Colonic mucosa (tissue), 4 donors: ENCODE data around the gene ZCCHC8. TPM values are rescaled to one million over a fixed set of nuclear protein-coding genes. Genes with fewer than 3 reads are reported as not detected.

ENCODE experiments used
- DNase-seq: peaks from one replicate; pipeline ENCODE4 v3.0.0-alpha.2; 2020
- H3K27ac ChIP-seq: fragments of 200-600 bp; one replicate; pipeline ENCODE4 v1.8.0; 2021
- H3K27me3 ChIP-seq: fragments of 200-600 bp; one replicate; pipeline ENCODE4 v1.8.0; 2021
- H3K36me3 ChIP-seq: fragments of 200-600 bp; one replicate; pipeline ENCODE4 v1.8.0; 2021
- H3K4me1 ChIP-seq: fragments of 200-600 bp; one replicate; pipeline ENCODE4 v1.8.0; 2021; ENCODE audit warnings: mild to moderate bottlenecking
- H3K4me3 ChIP-seq: fragments of 200-600 bp; one replicate; pipeline ENCODE4 v1.8.0; 2021
- H3K9ac ChIP-seq, 2 donors: one replicate each; pipeline ENCODE4 v1.7.0; 2013; ENCODE audit warnings: control low read depth in 2 of 2, low read depth in 2 of 2, low read length in 2 of 2
- H3K9me3 ChIP-seq: fragments of 200-600 bp; one replicate; pipeline ENCODE4 v1.8.0; 2021
- intact Hi-C: fragments of 100-400 bp; cut with DNase I; formaldehyde crosslinking; loops from one replicate; pipeline ENCODE4 v1.14.1; 2022
- total RNA-seq, 2 donors: library from RNA; stranded (reverse); fragmentation: NEBNext Ultra II Directional in 1 of 2; extraction: Animal tissue kit (Norgen Biotek cat#: 25700) in 1 of 2; gene quantifications; one replicate each; pipeline ENCODE4 v1.2.1, GENCODE V29; 2021
- TF ChIP-seq, protein P1 (sequence below): fragments of 200-600 bp; IDR thresholded peaks from one replicate; pipeline ENCODE4 v1.8.0; 2022; ENCODE audit warnings: antibody characterized with exemption, mild to moderate bottlenecking
- donor health status: healthy.
- donor health status: DM: no; HTN: no; CAD: no.
- donor health status: DM: no; HTN: no; CAD: no.

ZCCHC8 gene
- total RNA-seq, 2 donors from 2014 or later, result 17.7 to 20.3 TPM

DNA sequence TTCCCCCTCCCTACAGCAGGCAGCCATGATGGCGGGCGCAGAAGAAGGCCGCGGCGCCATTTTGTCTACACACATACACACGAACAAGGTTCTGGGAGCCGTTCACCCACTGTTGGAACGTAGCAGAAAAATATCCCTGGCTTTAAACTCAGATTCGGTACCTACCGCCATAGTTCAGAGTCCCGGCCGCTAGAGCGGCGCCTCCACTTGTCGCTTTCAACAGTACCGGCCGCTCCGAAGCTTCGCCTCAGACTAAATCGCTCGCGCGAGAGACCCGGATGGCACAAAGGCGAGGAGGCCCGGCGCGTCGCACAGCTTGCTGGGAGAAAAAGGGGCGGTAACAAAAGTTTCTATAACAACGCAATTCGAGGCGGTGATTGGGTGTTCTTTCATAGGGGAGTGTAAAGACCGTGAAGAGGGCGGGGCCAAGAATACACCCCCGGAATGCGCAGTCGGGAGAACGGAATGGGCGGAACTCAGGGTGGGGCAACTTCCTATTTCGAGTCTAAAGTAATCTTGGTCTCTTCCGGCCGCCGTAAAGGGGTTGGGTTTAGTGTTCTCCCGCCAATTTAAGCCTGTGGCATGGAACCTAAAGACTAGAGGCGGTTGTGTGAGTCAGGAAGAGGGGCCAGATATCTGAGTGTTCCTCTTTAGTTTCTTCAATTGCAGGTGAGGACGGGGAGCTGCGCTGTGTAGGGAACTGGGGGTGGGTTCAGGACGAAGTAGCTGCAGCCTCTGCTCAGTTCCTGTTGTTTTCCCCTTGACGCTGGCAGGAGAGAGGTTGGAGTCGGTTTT, 26.1 kb upstream of the ZCCHC8 start, which contains the start of the genes KNTC1 and RSRC2:
Gene KNTC1, plus strand, starts transcription at position 567 of the 795 bp plus-strand sequence. CDS start 2,815 bp downstream, outside the sequence.
Gene RSRC2, minus strand, starts transcription at position 254 of the 795 bp plus-strand sequence. Its CDS starts 83 bp downstream, at position 171.
- peaks cover 10% of the 10 kb centered on the region for H3K4me1 ChIP-seq
- H3K9ac ChIP-seq, result peak within 1 kb of the TSS; percentile 85 to 99
- H3K27me3 ChIP-seq, result no peaks in the 10 kb centered on the region
- H3K4me3 ChIP-seq, result peak within 1 kb of the TSS; percentile 50
- H3K36me3 ChIP-seq, result no peaks in the 10 kb centered on the region
- intact Hi-C loops, result no loop called here
- H3K9me3 ChIP-seq, result no peaks in the 10 kb centered on the region
- TF ChIP-seq, protein P1, sequence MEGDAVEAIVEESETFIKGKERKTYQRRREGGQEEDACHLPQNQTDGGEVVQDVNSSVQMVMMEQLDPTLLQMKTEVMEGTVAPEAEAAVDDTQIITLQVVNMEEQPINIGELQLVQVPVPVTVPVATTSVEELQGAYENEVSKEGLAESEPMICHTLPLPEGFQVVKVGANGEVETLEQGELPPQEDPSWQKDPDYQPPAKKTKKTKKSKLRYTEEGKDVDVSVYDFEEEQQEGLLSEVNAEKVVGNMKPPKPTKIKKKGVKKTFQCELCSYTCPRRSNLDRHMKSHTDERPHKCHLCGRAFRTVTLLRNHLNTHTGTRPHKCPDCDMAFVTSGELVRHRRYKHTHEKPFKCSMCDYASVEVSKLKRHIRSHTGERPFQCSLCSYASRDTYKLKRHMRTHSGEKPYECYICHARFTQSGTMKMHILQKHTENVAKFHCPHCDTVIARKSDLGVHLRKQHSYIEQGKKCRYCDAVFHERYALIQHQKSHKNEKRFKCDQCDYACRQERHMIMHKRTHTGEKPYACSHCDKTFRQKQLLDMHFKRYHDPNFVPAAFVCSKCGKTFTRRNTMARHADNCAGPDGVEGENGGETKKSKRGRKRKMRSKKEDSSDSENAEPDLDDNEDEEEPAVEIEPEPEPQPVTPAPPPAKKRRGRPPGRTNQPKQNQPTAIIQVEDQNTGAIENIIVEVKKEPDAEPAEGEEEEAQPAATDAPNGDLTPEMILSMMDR, result no peak
- DNase-seq, result peak; percentile 100
- H3K27ac ChIP-seq, result peak within 1 kb of the TSS; percentile 90

DNA sequence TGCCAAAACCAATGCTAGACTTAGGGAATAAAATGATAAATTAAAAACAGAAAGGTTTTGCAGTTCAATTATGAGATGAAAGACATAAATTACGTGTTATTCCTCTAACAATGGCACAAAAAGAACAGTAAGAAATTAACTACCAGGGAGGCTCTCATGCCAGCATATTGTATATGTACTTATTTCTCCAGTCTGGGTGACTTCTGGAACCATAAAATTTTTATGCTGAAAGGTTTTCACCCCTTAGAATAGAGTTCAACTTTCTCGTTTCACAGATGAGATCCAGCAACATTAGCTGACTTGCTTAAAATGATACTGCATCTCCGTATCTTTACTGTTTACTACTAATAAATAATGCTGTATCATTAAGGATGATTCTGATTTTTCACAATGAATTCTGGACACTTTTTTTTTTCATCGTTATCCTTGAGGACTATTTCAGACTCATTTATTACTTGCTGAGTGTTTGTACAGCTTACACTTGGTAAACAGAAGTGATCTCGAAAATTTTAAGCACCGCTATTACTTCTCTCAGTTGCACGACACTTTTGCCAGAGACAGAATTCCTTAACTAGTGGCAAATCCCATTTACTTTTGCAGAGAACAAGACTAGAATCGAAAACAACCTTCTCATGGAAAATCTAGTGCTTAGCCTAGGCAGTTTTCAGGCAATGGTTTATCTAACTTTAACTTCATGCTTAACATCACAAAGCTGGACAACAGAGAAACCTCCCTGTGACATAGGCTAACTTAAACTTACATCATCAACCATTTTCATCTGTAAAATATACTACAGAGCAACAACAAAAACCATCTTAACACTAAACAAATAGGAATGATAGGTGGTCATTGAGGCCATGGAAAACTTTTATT, 23.4 kb upstream of the ZCCHC8 start:
- peak overlapping the region; percentile 24 for H3K27ac ChIP-seq
- TF ChIP-seq, protein P1, result no peak
- peak overlapping the region; percentile 50 for H3K4me3 ChIP-seq
- H3K9me3 ChIP-seq, result no peaks in the 10 kb centered on the region
- peak overlapping the region in 1 of 2 donors; percentile 38 for H3K9ac ChIP-seq
- intact Hi-C loops, result no loop called here
- DNase-seq, result no peak
- no peaks in the 10 kb centered on the region for H3K27me3 ChIP-seq
- peaks cover 13% of the 10 kb centered on the region for H3K36me3 ChIP-seq
- H3K4me1 ChIP-seq, result peaks cover 10% of the 10 kb centered on the region

DNA sequence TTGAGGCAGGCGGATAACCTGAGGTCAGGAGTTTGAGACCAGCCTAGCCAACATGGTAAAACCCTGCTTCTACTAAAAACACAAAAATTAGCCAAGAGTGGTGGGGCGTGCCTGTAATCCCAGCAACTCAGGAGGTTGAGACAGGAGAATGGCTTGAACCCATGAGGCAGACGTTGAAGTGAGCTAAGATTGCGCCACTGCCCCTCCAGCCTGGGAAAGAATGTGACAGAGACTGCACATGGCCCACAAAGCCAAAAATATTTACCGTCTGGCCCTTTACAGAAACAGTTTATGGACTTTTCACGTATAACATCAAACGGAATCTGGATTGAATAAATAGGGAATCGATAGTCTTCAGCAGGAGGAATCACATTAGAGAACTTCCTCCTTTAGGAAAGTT, 22.5 kb upstream of the ZCCHC8 start:
- H3K9ac ChIP-seq, result peak overlapping the region in 1 of 2 donors; percentile 28
- no peak for DNase-seq
- no peaks in the 10 kb centered on the region for H3K27me3 ChIP-seq
- H3K9me3 ChIP-seq, result no peaks in the 10 kb centered on the region
- H3K36me3 ChIP-seq, result peaks cover 17% of the 10 kb centered on the region
- intact Hi-C loops, result no loop called here
- peak overlapping the region; percentile 24 for H3K27ac ChIP-seq
- H3K4me3 ChIP-seq, result no peak overlapping the region
- TF ChIP-seq, protein P1, result no peak
- peaks cover 10% of the 10 kb centered on the region for H3K4me1 ChIP-seq

DNA sequence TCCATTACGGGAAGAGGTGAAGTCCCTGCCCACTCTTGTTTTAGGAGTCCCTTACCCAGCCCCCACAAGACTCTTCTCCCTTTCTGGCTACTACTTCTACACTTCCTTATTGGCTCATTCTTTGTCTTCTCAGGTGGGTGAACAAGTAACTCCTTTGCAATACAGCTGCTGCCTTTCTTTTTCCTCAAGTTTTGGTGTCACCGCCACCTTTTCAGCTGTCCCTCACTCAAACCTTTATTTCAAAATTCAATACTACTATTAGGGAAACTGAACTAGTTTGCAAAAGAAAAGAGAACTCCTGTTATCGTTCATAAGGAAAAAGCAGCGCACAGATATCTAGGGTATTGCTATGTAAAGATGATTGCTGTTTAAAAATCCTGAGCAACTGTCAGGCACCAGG, 19.9 kb upstream of the ZCCHC8 start:
- TF ChIP-seq, protein P1, result no peak
- Histone ChIP-seq H3K27ac (no peak overlapping the region), H3K27me3 (no peaks in the 10 kb centered on the region), H3K9me3 (no peaks in the 10 kb centered on the region), H3K4me1 (peaks cover 10% of the 10 kb centered on the region), H3K36me3 (peaks cover 32% of the 10 kb centered on the region), H3K4me3 (no peak overlapping the region), H3K9ac (no peak overlapping the region)
- intact Hi-C loops, result no loop called here
- no peak for DNase-seq

DNA sequence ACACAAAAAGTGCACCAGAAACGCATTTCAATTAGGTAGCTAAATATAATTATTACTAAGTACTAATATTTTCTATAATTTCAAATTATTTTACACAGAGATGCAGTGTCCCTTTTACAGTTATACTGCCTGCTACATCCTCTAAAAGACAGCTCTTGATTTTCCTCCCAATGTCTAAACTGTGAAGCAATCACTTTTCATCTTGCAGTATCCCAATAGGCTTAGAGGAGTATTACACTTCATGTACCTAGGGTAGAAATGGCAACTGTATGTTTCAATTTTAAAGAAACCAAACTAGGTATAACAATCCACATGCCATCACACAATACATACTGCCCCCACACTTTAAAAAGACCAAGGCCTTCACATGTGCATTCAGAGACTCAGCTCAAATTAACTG, 18.7 kb upstream of the ZCCHC8 start:
- peaks cover 2% of the 10 kb centered on the region for H3K4me1 ChIP-seq
- no peaks in the 10 kb centered on the region for H3K9me3 ChIP-seq
- peaks cover 38% of the 10 kb centered on the region for H3K36me3 ChIP-seq

More for the DNA sequence above, 18.7 kb upstream of the ZCCHC8 start:
- H3K9ac ChIP-seq, result no peak overlapping the region
- no peaks in the 10 kb centered on the region for H3K27me3 ChIP-seq
- no peak for DNase-seq
- no peak overlapping the region for H3K27ac ChIP-seq
- intact Hi-C loops, result no loop called here
- no peak overlapping the region for H3K4me3 ChIP-seq
- TF ChIP-seq, protein P1, result no peak
